ENCODE data around the gene ZNF185. TPM values are rescaled to one million over a fixed set of nuclear protein-coding genes. Genes with fewer than 3 reads are reported as not detected.

Gene ZNF185
- total RNA-seq, 1 donor from 2014 or later = 2.1 TPM

DNA sequence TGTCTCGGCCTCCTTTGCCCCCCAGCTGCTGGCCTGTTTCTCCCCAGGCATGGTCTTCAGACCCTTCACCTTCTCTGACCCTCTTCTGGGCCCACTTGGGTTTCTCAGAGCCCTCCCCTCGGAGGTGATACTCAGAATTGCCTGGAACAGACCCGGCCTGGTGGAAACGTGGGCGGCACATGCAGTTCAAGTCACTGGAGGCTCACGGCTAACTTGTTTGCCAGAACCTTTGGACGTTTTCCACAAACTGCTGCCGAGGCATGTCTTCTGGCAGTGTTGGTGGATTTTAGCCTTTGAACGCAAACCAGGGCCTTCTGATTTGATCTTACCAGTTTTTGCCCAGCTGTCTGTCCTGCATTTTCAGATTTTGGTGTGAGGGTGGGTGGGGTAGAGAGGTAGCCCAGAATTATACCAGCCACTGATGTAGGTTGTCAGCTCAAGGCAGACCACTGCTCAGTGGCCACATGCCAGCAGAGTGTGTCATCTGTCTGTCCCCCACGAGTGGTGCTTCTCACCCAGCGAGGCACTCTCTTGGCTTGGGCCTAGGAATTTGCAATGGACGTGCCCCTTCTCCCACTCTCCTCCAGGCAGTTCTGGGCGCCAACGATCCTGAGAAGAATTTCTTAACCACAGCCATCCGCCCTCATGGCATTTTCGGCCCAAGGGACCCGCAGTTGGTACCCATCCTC lies 32.5 kb upstream of the ZNF185 start:
- Mint-ChIP-seq H3K4me1 (ENCODE audit: unreplicated experiment) (peaks cover 6% of the 10 kb centered on the region), H3K9me3 (ENCODE audit: unreplicated experiment) (no peaks in the 10 kb centered on the region), H3K4me3 (ENCODE audit: unreplicated experiment) (no peak overlapping the region), H3K27me3 (ENCODE audit: unreplicated experiment) (no peaks in the 10 kb centered on the region), H3K36me3 (ENCODE audit: low read depth, unreplicated experiment) (peaks cover 33% of the 10 kb centered on the region), H3K27ac (ENCODE audit: unreplicated experiment) (no peak overlapping the region)
- TF ChIP-seq, protein P1, sequence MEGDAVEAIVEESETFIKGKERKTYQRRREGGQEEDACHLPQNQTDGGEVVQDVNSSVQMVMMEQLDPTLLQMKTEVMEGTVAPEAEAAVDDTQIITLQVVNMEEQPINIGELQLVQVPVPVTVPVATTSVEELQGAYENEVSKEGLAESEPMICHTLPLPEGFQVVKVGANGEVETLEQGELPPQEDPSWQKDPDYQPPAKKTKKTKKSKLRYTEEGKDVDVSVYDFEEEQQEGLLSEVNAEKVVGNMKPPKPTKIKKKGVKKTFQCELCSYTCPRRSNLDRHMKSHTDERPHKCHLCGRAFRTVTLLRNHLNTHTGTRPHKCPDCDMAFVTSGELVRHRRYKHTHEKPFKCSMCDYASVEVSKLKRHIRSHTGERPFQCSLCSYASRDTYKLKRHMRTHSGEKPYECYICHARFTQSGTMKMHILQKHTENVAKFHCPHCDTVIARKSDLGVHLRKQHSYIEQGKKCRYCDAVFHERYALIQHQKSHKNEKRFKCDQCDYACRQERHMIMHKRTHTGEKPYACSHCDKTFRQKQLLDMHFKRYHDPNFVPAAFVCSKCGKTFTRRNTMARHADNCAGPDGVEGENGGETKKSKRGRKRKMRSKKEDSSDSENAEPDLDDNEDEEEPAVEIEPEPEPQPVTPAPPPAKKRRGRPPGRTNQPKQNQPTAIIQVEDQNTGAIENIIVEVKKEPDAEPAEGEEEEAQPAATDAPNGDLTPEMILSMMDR (IDR thresholded peaks at IDR 0.05; ENCODE audit: unreplicated experiment) = no peak
- no peak for DNase-seq (ENCODE audit: low spot score)

DNA sequence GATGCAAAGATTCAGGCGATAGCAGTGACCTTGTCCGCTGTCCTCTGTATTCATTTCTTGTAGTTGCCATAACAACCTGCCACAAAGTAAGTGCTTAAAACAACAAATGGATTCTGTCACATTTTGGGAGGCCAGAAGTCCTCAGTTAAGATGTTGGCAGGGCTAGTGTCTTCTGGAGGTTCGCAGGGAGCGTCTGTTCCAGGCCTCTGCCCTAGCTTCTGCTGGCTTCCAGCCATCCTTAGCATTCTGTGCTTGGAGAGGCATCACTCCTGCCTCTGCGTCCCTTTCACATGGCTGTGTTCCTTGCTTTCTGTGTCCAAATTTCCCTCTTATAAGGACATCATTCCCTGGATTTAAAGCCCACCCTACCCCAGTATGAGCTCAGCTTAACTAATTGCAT lies 31.5 kb upstream of the ZNF185 start:
- Mint-ChIP-seq H3K27me3 (ENCODE audit: unreplicated experiment) (no peaks in the 10 kb centered on the region), H3K9me3 (ENCODE audit: unreplicated experiment) (no peaks in the 10 kb centered on the region), H3K27ac (ENCODE audit: unreplicated experiment) (peak overlapping the region; percentile 30), H3K36me3 (ENCODE audit: low read depth, unreplicated experiment) (peaks cover 26% of the 10 kb centered on the region), H3K4me1 (ENCODE audit: unreplicated experiment) (peaks cover 6% of the 10 kb centered on the region), H3K4me3 (ENCODE audit: unreplicated experiment) (no peak overlapping the region)
- DNase-seq (ENCODE audit: low spot score) = no peak
- TF ChIP-seq, protein P1 (IDR thresholded peaks at IDR 0.05; ENCODE audit: unreplicated experiment) = no peak

DNA sequence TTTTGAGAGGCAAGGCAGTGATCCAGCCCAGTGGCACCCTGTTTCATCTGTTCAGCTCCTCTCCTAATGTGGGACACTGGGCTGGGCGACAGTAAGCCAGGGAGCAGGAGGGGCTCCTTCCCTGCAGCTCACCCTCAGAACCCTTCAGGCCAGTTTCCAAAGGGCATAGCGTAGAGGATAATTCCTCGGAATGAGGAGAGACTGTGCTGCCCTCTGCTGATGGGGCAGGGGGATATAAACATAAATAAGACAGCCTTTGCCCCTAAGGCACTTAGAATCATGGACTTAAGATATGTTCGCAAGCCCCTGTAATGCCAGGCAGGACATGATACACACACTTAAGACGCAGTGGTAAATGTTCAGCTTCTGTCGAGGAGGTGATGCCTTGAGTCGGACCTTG lies 27.9 kb upstream of the ZNF185 start:
- DNase-seq (ENCODE audit: low spot score) = no peak
- TF ChIP-seq, protein P1 (IDR thresholded peaks at IDR 0.05; ENCODE audit: unreplicated experiment) = no peak
- no peak overlapping the region for H3K4me3 Mint-ChIP-seq (ENCODE audit: unreplicated experiment)

DNA sequence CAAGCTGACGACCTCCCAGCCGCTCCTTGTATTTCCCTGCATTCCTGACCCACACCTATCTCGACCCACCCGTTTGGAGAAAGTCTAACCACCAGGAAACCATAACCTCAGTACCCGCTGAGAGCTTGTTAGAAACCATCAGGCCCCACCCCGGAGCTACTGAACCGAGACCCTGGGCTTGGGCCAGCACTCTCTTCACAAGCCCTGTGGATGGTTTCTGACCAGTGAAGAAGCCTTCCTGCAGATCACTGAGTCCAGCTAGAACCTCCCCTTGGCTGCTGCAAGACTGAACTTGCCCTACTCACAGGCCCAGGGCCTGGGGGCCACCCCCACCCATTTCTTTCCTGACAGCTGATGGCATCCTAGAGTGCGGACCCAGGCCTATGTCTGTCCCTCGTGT lies 26.6 kb upstream of the ZNF185 start:
- no peaks in the 10 kb centered on the region for H3K9me3 Mint-ChIP-seq (ENCODE audit: unreplicated experiment)
- no peak overlapping the region for H3K27ac Mint-ChIP-seq (ENCODE audit: unreplicated experiment)
- TF ChIP-seq, protein P1 (IDR thresholded peaks at IDR 0.05; ENCODE audit: unreplicated experiment) = no peak
- H3K36me3 Mint-ChIP-seq (ENCODE audit: low read depth, unreplicated experiment) = peaks cover 19% of the 10 kb centered on the region
- no peak overlapping the region for H3K4me3 Mint-ChIP-seq (ENCODE audit: unreplicated experiment)
- H3K4me1 Mint-ChIP-seq (ENCODE audit: unreplicated experiment) = peaks cover 6% of the 10 kb centered on the region
- no peak for DNase-seq (ENCODE audit: low spot score)
- H3K27me3 Mint-ChIP-seq (ENCODE audit: unreplicated experiment) = peaks cover 1% of the 10 kb centered on the region

More for the DNA sequence above, 27.9 kb upstream of the ZNF185 start:
- Mint-ChIP-seq H3K4me1 (ENCODE audit: unreplicated experiment) (peaks cover 6% of the 10 kb centered on the region), H3K9me3 (ENCODE audit: unreplicated experiment) (no peaks in the 10 kb centered on the region), H3K36me3 (ENCODE audit: low read depth, unreplicated experiment) (peaks cover 19% of the 10 kb centered on the region), H3K27me3 (ENCODE audit: unreplicated experiment) (peaks cover 1% of the 10 kb centered on the region), H3K27ac (ENCODE audit: unreplicated experiment) (no peak overlapping the region)

DNA sequence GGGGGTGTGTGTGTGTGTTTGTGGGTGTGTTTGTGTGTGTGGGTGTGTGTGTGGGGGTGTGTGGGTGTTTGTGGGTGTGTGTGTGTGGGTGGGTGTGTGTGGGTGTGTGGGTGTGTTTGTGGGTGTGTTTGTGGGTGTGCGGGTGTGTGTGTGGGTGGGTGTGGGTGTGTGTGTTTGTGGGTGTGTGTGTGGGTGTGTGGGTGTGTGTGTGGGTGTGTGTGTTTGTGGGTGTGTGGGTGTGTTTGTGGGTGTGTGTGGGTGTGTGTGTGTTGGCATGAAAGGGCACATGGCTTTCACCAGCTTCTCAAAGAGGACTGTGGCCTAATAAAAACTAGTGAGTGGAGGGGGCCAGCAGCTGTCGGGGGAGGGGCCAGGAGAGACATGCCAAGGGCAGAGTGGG lies 25.3 kb upstream of the ZNF185 start:
- Mint-ChIP-seq H3K27me3 (ENCODE audit: unreplicated experiment) (peaks cover 4% of the 10 kb centered on the region), H3K9me3 (ENCODE audit: unreplicated experiment) (no peaks in the 10 kb centered on the region), H3K27ac (ENCODE audit: unreplicated experiment) (no peak overlapping the region), H3K36me3 (ENCODE audit: low read depth, unreplicated experiment) (peaks cover 16% of the 10 kb centered on the region), H3K4me1 (ENCODE audit: unreplicated experiment) (no peaks in the 10 kb centered on the region), H3K4me3 (ENCODE audit: unreplicated experiment) (no peak overlapping the region)
- DNase-seq (ENCODE audit: low spot score) = no peak
- TF ChIP-seq, protein P1 (IDR thresholded peaks at IDR 0.05; ENCODE audit: unreplicated experiment) = no peak

Measured in endothelial cell (in vitro differentiated cells).